GM23338 (cell line): ENCODE results near the gene GAL3ST2.

Experiments used
- POLR2AphosphoS5 ChIP-seq: IDR thresholded peaks from 2 replicates; pipeline ENCODE4 v1.6.1; 2016; ENCODE audit warnings: antibody characterized with exemption, low read depth
- TF ChIP-seq, protein P1 (sequence below), 2 experiments: fragments of 200-600 bp in 1 of 2; sonication (generic) in 1 of 2; conservative IDR thresholded peaks; 2 replicates each; pipeline versions ENCODE4 v1.5.1 to v1.6.1; 2016 to 2017; ENCODE audit warnings: antibody characterized with exemption in 2 of 2, low read depth in 2 of 2, mild to moderate bottlenecking in 2 of 2, moderate library complexity in 1 of 2

DNA sequence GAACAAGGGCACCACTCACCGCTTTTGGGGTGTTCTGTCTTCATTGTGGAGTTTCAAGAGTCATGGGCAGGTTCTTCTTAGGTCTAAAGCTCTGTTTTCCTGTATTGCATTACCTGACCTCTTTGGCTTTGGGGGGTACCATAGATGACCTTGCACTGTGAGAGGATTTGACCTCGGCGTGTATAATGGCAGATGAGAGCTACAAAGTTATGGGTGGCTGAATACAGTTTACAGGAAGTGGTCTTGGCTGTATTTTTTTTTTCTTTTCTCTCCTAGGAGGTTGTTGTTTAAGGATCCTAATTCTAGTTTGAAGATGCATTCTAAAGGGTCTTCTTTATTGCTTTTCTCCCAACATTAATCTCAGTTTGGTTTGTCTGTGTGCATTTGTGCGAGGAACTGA is 11.5 kb downstream of the GAL3ST2 start:
- TF ChIP-seq, protein P1, sequence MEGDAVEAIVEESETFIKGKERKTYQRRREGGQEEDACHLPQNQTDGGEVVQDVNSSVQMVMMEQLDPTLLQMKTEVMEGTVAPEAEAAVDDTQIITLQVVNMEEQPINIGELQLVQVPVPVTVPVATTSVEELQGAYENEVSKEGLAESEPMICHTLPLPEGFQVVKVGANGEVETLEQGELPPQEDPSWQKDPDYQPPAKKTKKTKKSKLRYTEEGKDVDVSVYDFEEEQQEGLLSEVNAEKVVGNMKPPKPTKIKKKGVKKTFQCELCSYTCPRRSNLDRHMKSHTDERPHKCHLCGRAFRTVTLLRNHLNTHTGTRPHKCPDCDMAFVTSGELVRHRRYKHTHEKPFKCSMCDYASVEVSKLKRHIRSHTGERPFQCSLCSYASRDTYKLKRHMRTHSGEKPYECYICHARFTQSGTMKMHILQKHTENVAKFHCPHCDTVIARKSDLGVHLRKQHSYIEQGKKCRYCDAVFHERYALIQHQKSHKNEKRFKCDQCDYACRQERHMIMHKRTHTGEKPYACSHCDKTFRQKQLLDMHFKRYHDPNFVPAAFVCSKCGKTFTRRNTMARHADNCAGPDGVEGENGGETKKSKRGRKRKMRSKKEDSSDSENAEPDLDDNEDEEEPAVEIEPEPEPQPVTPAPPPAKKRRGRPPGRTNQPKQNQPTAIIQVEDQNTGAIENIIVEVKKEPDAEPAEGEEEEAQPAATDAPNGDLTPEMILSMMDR (conservative IDR thresholded peaks at IDR 0.05; ENCODE audit: low read depth in 2 of 2), result no peak
- no peak for TF ChIP-seq POLR2AphosphoS5
